ENCODE measurements around the gene DEAF1.

Gene DEAF1

GRCh38 chr11:611001-611996 is 83.7 kb downstream of the DEAF1 start:
- no peak overlapping the region for H3K4me3 ChIP-seq (ENCODE audit: low read depth, low read length)
- DNase-seq (ENCODE audit: low read depth): no peak
- TF ChIP-seq CTCF (IDR thresholded peaks at IDR 0.05; ENCODE audit: control insufficient read depth, extremely low read depth, insufficient read depth): no peak

GRCh38 chr11:610146-610801 is 84.7 kb downstream of the DEAF1 start:
- no peak for TF ChIP-seq CTCF (IDR thresholded peaks at IDR 0.05; ENCODE audit: control insufficient read depth, extremely low read depth, insufficient read depth)
- H3K4me3 ChIP-seq (ENCODE audit: low read depth, low read length): no peak overlapping the region
- no peak for DNase-seq (ENCODE audit: low read depth)

- TF ChIP-seq CTCF (IDR thresholded peaks at IDR 0.05; ENCODE audit: control insufficient read depth, extremely low read depth, insufficient read depth): no peak
- DNase-seq (ENCODE audit: low read depth): no peak
- no peak overlapping the region for H3K4me3 ChIP-seq (ENCODE audit: low read depth, low read length)
Observed at GRCh38 chr11:609341-609811, 85.6 kb downstream of the DEAF1 start.

GRCh38 chr11:608791-609251 is 86.2 kb downstream of the DEAF1 start:
- TF ChIP-seq CTCF (IDR thresholded peaks at IDR 0.05; ENCODE audit: control insufficient read depth, extremely low read depth, insufficient read depth): no peak
- DNase-seq (ENCODE audit: low read depth): no peak
- H3K4me3 ChIP-seq (ENCODE audit: low read depth, low read length): no peak overlapping the region

- no peak overlapping the region for H3K4me3 ChIP-seq (ENCODE audit: low read depth, low read length)
- no peak for TF ChIP-seq CTCF (IDR thresholded peaks at IDR 0.05; ENCODE audit: control insufficient read depth, extremely low read depth, insufficient read depth)
- DNase-seq (ENCODE audit: low read depth): no peak
Observed at GRCh38 chr11:607971-608659, 86.9 kb downstream of the DEAF1 start.

- no peak overlapping the region for H3K4me3 ChIP-seq (ENCODE audit: low read depth, low read length)
- DNase-seq (ENCODE audit: low read depth): no peak
- no peak for TF ChIP-seq CTCF (IDR thresholded peaks at IDR 0.05; ENCODE audit: control insufficient read depth, extremely low read depth, insufficient read depth)
Observed at GRCh38 chr11:607020-607780, 87.8 kb downstream of the DEAF1 start.
